ENCODE measurements around the gene P2RX1.

The P2RX1 gene

DNA sequence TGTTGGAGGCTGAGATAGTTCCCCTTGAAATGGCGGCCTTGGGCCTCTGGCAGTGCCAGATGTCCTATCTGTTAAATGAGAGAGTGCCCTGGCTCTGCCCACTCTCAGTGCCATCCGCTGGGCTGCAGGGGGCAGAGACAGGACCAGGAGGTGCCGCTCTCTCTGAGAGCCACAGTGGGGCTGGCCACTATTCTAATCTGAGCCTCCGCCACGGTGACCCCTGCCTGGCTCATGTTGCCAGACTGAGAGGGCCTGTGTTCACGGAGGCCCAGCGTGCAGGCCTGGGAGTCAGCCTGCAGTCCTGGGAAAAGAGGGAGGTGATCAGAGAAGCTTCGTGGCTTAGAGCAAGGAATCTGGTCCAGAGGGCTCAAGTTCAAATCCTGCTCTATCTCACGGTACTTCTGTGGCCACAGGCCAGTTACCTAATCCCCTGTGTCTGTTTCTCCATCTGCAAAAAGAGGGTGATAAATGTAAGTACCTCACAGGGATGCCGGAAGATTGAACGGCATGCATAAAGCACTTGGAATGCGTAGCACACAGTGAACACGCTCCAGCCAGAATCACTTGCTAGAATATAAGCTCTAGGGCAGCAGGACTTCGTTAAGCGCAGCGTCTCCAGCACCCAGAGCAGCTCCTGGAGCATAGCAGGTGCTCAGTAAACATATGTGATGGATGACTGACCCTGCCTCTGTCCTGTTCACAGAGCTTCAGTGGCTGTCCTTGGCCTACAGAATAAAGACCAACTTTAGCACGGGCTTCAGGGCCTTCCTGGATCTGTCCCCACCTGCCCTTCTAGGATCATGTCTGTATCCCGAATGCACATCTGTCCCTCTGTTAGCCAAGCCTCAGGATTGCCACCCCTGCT is 41.7 kb upstream of the P2RX1 start:
- H3K4me3 ChIP-seq (ENCODE audit: low read depth, low read length): no peak overlapping the region
- DNase-seq (ENCODE audit: low read depth): no peak
- TF ChIP-seq MAX (IDR thresholded peaks at IDR 0.05; ENCODE audit: low read depth, low read length) (no peak), POLR2A (IDR thresholded peaks at IDR 0.05; ENCODE audit: extremely low read depth, insufficient read length) (no peak), CTCF (IDR thresholded peaks at IDR 0.05; ENCODE audit: low read depth, low read length) (no peak), MYC (IDR thresholded peaks at IDR 0.05; ENCODE audit: low read depth, low read length) (no peak)

- no peak overlapping the region for H3K4me3 ChIP-seq (ENCODE audit: low read depth, low read length)
- TF ChIP-seq CTCF (IDR thresholded peaks at IDR 0.05; ENCODE audit: low read depth, low read length) (no peak), POLR2A (IDR thresholded peaks at IDR 0.05; ENCODE audit: extremely low read depth, insufficient read length) (no peak), MYC (IDR thresholded peaks at IDR 0.05; ENCODE audit: low read depth, low read length) (no peak), MAX (IDR thresholded peaks at IDR 0.05; ENCODE audit: low read depth, low read length) (no peak)
- DNase-seq (ENCODE audit: low read depth): no peak
Measured at GRCh38 chr17:3956983-3957382, 40.7 kb upstream of the P2RX1 start.

DNA sequence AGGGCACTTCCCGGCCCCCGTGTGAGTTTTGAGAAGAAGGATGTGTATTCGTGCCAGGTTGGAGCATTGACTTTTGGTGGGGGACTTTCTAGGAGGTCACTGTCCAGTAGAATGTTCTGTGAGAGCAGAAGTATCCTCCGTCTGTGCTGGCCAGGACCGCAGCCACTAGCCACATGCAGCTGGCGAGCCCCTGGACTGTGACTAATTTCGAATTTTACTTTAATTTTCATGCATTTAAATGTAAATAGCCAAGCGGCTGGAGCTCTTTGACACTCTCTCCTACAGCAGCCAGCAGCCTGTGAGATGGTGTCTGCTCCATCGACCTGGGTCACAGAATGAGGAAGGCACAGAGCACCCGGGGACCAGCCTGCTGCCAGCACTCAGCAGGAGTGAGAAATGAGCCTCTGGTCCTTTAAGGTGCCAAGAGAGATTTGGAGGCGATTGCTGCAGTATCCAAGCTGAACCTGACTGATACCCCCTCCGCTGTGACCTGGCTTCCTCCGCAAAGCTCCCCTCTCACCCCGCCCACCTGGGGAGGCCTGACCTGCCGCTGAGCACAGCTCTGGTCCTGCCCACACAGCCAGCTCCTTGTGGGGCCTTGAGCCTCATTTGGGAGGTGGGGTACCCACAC is 40.2 kb upstream of the P2RX1 start:
- TF ChIP-seq POLR2A (IDR thresholded peaks at IDR 0.05; ENCODE audit: extremely low read depth, insufficient read length) (no peak), MAX (IDR thresholded peaks at IDR 0.05; ENCODE audit: low read depth, low read length) (no peak), CTCF (IDR thresholded peaks at IDR 0.05; ENCODE audit: low read depth, low read length) (no peak)
- DNase-seq (ENCODE audit: low read depth): no peak
- H3K4me3 ChIP-seq (ENCODE audit: low read depth, low read length): no peak overlapping the region

DNA sequence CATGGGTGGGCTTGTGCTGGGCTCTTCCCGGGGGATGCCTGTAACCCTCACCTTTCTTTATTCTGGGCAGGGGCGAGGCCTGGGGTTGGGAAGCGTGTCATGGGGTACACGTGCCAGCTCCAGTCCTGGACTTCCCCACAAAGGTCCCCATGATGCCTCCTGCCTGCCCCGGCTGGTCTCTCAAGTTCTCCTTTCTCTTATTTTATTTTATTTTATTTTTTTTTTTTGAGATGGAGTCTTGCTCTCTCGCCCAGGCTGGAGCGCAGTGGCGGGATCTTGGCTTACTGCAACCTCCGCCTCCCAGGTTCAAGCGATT is 39.4 kb upstream of the P2RX1 start:
- no peak for TF ChIP-seq CTCF (IDR thresholded peaks at IDR 0.05; ENCODE audit: low read depth, low read length)
- no peak for TF ChIP-seq POLR2A (IDR thresholded peaks at IDR 0.05; ENCODE audit: extremely low read depth, insufficient read length)
- TF ChIP-seq MAX (IDR thresholded peaks at IDR 0.05; ENCODE audit: low read depth, low read length): no peak
- no peak for TF ChIP-seq MYC (IDR thresholded peaks at IDR 0.05; ENCODE audit: low read depth, low read length)
- H3K4me3 ChIP-seq (ENCODE audit: low read depth, low read length): no peak overlapping the region
- no peak for DNase-seq (ENCODE audit: low read depth)

DNA sequence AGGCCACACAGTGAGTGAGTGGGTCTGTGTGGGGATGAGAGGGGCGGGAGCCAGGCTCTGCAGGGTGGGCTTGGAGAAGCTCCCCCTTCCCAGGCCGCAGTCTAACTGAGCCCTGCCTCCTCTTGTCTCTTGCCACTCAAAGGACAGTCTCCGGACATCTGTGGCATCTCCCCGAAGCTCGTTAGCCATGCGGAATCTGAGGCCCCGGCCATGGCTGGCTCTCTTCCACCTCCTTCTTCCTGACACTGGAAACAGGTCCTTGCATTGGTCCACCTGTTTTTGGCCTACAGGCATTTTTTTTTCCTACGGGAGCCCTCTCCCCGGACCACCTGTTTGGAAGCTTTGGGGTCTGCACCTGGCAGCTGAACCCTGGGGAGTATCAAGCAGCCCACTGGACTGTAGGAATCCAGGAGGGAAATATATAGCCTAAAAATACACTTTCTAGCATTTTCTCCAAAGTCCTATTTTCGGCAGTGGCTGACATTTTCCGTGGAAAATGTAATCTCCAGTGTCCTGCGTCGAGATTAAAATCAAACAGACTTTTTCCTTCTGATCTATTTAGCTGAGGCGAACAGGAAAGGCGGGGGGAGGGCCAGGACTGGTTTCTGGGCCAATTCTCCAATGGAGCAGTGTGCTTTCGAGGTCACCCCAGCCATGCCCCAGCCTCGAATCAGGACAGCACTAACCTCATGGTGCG is 38.9 kb upstream of the P2RX1 start:
- DNase-seq (ENCODE audit: low read depth): no peak
- H3K4me3 ChIP-seq (ENCODE audit: low read depth, low read length): no peak overlapping the region
- TF ChIP-seq CTCF (IDR thresholded peaks at IDR 0.05; ENCODE audit: low read depth, low read length): no peak
- TF ChIP-seq MAX (IDR thresholded peaks at IDR 0.05; ENCODE audit: low read depth, low read length): no peak
- TF ChIP-seq MYC (IDR thresholded peaks at IDR 0.05; ENCODE audit: low read depth, low read length): no peak
- TF ChIP-seq POLR2A (IDR thresholded peaks at IDR 0.05; ENCODE audit: extremely low read depth, insufficient read length): no peak
